Endodermal cell (in vitro differentiated cells): ENCODE measurements around the gene TDRD10. TPM values are rescaled to one million over a fixed set of nuclear protein-coding genes. Genes with fewer than 3 reads are reported as not detected.
"Not testable (repeated sequence)": the region's sequence is repeated elsewhere in the genome, so short reads cannot be mapped to it uniquely, and the experiment has no call there.

Experiments used
- DNase-seq: peaks from one replicate; pipeline ENCODE4 v3.0.0-alpha.2; 2017
- H3K27ac ChIP-seq: 2 replicates; pipeline ENCODE4 v1.5.1; 2013; ENCODE audit warnings: mild to moderate bottlenecking, low read depth, low read length, moderate library complexity
- H3K27me3 ChIP-seq: 2 replicates; pipeline ENCODE4 v1.6.1; 2013; ENCODE audit warnings: mild to moderate bottlenecking, low read length, moderate library complexity; ENCODE audit not compliant: insufficient read depth, control insufficient read depth, poor library complexity, severe bottlenecking
- H3K36me3 ChIP-seq: 2 replicates; pipeline ENCODE4 v1.7.0; 2013; ENCODE audit warnings: mild to moderate bottlenecking, low read length, moderate library complexity; ENCODE audit not compliant: control insufficient read depth, insufficient read depth
- H3K4me1 ChIP-seq: one replicate; pipeline ENCODE4 v1.7.0; 2013; ENCODE audit warnings: low read length; ENCODE audit not compliant: control insufficient read depth, insufficient read depth
- H3K4me3 ChIP-seq: 2 replicates; pipeline ENCODE4 v1.5.1; 2013; ENCODE audit warnings: mild to moderate bottlenecking, low read length, moderate library complexity
- H3K9ac ChIP-seq: 2 replicates; pipeline ENCODE4 v1.6.1; 2013; ENCODE audit warnings: mild to moderate bottlenecking, low read length, moderate library complexity; ENCODE audit not compliant: poor library complexity, severe bottlenecking; ENCODE audit errors: extremely low read depth
- H3K9me3 ChIP-seq: 2 replicates; pipeline ENCODE4 v1.6.1; 2013; ENCODE audit warnings: mild to moderate bottlenecking, low read length, moderate library complexity; ENCODE audit not compliant: control insufficient read depth
- H3K27ac Mint-ChIP-seq: 2 replicates; pipeline ENCODE4 v1.8.0; 2020; ENCODE audit warnings: mixed read lengths
- H3K27me3 Mint-ChIP-seq: 2 replicates; pipeline ENCODE4 v1.8.0; 2021; ENCODE audit warnings: mild to moderate bottlenecking, mixed read lengths; ENCODE audit not compliant: insufficient read depth
- H3K36me3 Mint-ChIP-seq: 2 replicates; pipeline ENCODE4 v1.8.0; 2020; ENCODE audit warnings: low read depth, mixed read lengths
- H3K4me1 Mint-ChIP-seq: 2 replicates; pipeline ENCODE4 v1.8.0; 2020; ENCODE audit warnings: mixed read lengths
- H3K4me3 Mint-ChIP-seq: 2 replicates; pipeline ENCODE4 v1.8.0; 2020; ENCODE audit warnings: mild to moderate bottlenecking, moderate library complexity, mixed read lengths
- H3K9me3 Mint-ChIP-seq: 2 replicates; pipeline ENCODE4 v1.8.0; 2020; ENCODE audit warnings: mild to moderate bottlenecking, mixed read lengths
- CTCF ChIP-seq: fragments of 200-600 bp; sonication (generic); conservative IDR thresholded peaks from 2 replicates; pipeline ENCODE4 v1.5.0; 2021; ENCODE audit warnings: antibody characterized with exemption, mild to moderate bottlenecking
- WGBS, 2 experiments: methylation state at CpG; one replicate each; pipeline versions ENCODE4 v1.1.5 to v1.1.7; 2013; ENCODE audit warnings: missing lambda C conversion rate in 2 of 2, mixed read lengths in 1 of 2; ENCODE audit not compliant: insufficient coverage in 1 of 2, insufficient read length in 1 of 2; 5-methylcytosine and 5-hydroxymethylcytosine counted together
- total RNA-seq, 2 donors: library from RNA; stranded (reverse); fragmentation: NEBNext Ultra II Directional in 1 of 2; extraction: Animal tissue kit (Norgen Biotek cat#: 25700) in 1 of 2; gene quantifications; 2 replicates in 1 of 2; 3 replicates in 1 of 2; pipeline ENCODE4 v1.2.1, GENCODE V29; 2021

The TDRD10 gene
- total RNA-seq, 2 donors from 2014 or later, result not detected

GRCh38 chr1:154529308-154529707, 27.3 kb downstream of the TDRD10 start:
- Histone ChIP-seq H3K36me3 (no peaks in the 10 kb centered on the region), H3K9ac (no peak overlapping the region), H3K27ac (no peak overlapping the region), H3K27me3 (no peaks in the 10 kb centered on the region), H3K9me3 (no peaks in the 10 kb centered on the region), H3K4me1 (no peaks in the 10 kb centered on the region), H3K4me3 (no peak overlapping the region)
- peaks cover 14% of the 10 kb centered on the region for H3K9me3 Mint-ChIP-seq
- H3K4me1 Mint-ChIP-seq, result no peaks in the 10 kb centered on the region
- peaks cover 2% of the 10 kb centered on the region for H3K27me3 Mint-ChIP-seq
- TF ChIP-seq CTCF, result no peak
- DNase-seq, result no peak
- H3K36me3 Mint-ChIP-seq, result no peaks in the 10 kb centered on the region
- 90 to 96% methylated on average over 4 to 6 of the region's 6 CpGs for WGBS, 2 experiments
- H3K4me3 Mint-ChIP-seq, result no peak overlapping the region
- no peak overlapping the region for H3K27ac Mint-ChIP-seq

GRCh38 chr1:154531950-154532349, 29.9 kb downstream of the TDRD10 start:
- H3K27me3 ChIP-seq, H3K4me1 ChIP-seq, H3K27ac Mint-ChIP-seq, H3K36me3 Mint-ChIP-seq, DNase-seq, H3K36me3 ChIP-seq, H3K27ac ChIP-seq, H3K4me3 Mint-ChIP-seq, H3K4me1 Mint-ChIP-seq, H3K4me3 ChIP-seq, H3K9me3 ChIP-seq, H3K27me3 Mint-ChIP-seq, H3K9ac ChIP-seq: not testable (repeated sequence)
- WGBS, 2 experiments, result 94% methylated on average over 13 of the region's 13 CpGs; no CpG with 5 or more reads in 1 of the 2 experiments
- peaks cover 14% of the 10 kb centered on the region for H3K9me3 Mint-ChIP-seq

GRCh38 chr1:154533952-154534844, 32.2 kb downstream of the TDRD10 start:
- Mint-ChIP-seq H3K36me3 (no peaks in the 10 kb centered on the region), H3K27ac (no peak overlapping the region), H3K4me3 (no peak overlapping the region), H3K9me3 (peaks cover 14% of the 10 kb centered on the region), H3K4me1 (no peaks in the 10 kb centered on the region), H3K27me3 (peaks cover 8% of the 10 kb centered on the region)
- Histone ChIP-seq H3K4me3 (no peak overlapping the region), H3K27ac (no peak overlapping the region), H3K9ac (no peak overlapping the region), H3K36me3 (no peaks in the 10 kb centered on the region), H3K9me3 (no peaks in the 10 kb centered on the region), H3K27me3 (no peaks in the 10 kb centered on the region), H3K4me1 (no peaks in the 10 kb centered on the region)
- peak; percentile 85 for DNase-seq
- peak; percentile 80 for TF ChIP-seq CTCF
- 53 to 56% methylated on average over 8 to 11 of the region's 11 CpGs for WGBS, 2 experiments
